CMK (cell line): Measurements from ENCODE around the gene INO80.

Source experiments
- DNase-seq: peaks from one replicate; pipeline ENCODE4 v3.0.0-alpha.2; 2010; ENCODE audit warnings: low read depth

INO80 gene

GRCh38 chr15:40942878-40943277, 173.2 kb downstream of the INO80 start:
- no peak for DNase-seq

- no peak for DNase-seq
Measured at GRCh38 chr15:40942337-40942854, 173.7 kb downstream of the INO80 start.

GRCh38 chr15:40941528-40942336, 174.3 kb downstream of the INO80 start:
- DNase-seq, result peak; percentile 63

- no peak for DNase-seq
Measured at GRCh38 chr15:40941068-40941527, 175.0 kb downstream of the INO80 start.

- no peak for DNase-seq
Measured at GRCh38 chr15:40940296-40940801, 175.7 kb downstream of the INO80 start.

- no peak for DNase-seq
Measured at GRCh38 chr15:40938536-40938870, 177.6 kb downstream of the INO80 start.

GRCh38 chr15:40937762-40938535, 178.1 kb downstream of the INO80 start:
- DNase-seq, result no peak

GRCh38 chr15:40936709-40937666, 179.1 kb downstream of the INO80 start:
- DNase-seq, result no peak

GRCh38 chr15:40936234-40936708, 179.8 kb downstream of the INO80 start:
- no peak for DNase-seq

- DNase-seq, result no peak
Measured at GRCh38 chr15:40934457-40934856, 181.6 kb downstream of the INO80 start.

- no peak for DNase-seq
Measured at GRCh38 chr15:40933517-40933902, 182.6 kb downstream of the INO80 start.

- DNase-seq, result no peak
Measured at GRCh38 chr15:40932649-40933516, 183.2 kb downstream of the INO80 start.

GRCh38 chr15:40932156-40932555, 183.9 kb downstream of the INO80 start:
- DNase-seq, result no peak

- no peak for DNase-seq
Measured at GRCh38 chr15:40931300-40932142, 184.6 kb downstream of the INO80 start.

GRCh38 chr15:40930430-40931299, 185.4 kb downstream of the INO80 start:
- DNase-seq, result no peak

GRCh38 chr15:40929660-40930429, 186.2 kb downstream of the INO80 start:
- DNase-seq, result no peak
